GM18519 (cell line): ENCODE results near the gene GON7.
A peak's percentile ranks its signal among the peaks of the same experiment; 100 is the strongest.
"Not testable (repeated sequence)": the region's sequence is repeated elsewhere in the genome, so short reads cannot be mapped to it uniquely, and the experiment has no call there.

Experiments
- ATAC-seq: cut with Tn5 transposase; IDR thresholded peaks from one replicate; pipeline ENCODE4 v1.9.1; 2021; ENCODE audit warnings: mild to moderate bottlenecking, moderate library complexity; ENCODE audit not compliant: unreplicated experiment, low FRiP score

GON7 gene

DNA sequence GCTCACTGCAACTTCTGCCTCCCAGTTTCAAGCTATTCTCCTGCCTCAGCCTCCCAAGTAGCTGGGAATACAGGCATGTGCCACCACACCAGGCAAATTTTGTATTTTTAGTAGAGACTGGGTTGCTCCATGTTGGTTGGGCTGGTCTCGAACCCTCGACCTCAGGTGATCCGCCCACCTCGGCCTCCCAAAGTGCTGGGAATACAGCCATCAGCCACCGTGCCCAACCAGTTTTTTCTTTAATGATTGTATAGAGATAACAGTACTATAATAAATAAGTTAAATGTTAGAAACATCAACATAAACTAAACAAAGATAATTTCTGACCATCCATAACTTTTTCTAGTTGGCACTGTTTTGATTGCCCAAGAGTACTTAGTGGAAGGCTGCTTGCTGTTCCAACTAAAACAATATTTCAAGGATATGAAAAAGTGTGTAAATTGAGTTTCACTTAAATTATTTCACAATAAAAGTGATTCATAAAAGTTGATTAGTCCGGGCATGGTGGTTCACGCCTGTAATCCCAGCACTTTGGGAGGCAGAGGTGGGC is 5.6 kb downstream of the GON7 start:
- ATAC-seq: no peak

GRCh38 chr14:93200553-93200952 is 6.3 kb downstream of the GON7 start:
- ATAC-seq: no peak

DNA sequence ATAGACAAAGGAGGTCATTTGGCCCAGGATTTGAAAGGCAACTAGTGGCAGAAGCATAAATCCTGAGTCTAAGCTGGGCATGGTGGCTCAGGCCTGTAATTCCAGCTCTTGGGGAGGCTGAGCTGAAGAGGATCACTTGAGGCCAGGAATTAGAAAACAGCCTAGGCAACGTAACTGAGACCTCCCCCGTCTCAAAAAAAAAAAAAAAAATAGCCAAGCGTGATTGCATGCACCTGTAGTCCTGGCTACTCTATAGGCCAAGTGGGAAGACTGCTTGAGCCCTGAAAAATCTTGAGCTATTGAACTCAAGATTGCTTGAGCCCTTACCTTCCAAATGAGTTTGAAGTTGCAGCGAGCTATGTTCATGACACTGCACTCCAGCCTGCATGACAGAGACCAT is 7.8 kb downstream of the GON7 start:
- ATAC-seq: no peak

DNA sequence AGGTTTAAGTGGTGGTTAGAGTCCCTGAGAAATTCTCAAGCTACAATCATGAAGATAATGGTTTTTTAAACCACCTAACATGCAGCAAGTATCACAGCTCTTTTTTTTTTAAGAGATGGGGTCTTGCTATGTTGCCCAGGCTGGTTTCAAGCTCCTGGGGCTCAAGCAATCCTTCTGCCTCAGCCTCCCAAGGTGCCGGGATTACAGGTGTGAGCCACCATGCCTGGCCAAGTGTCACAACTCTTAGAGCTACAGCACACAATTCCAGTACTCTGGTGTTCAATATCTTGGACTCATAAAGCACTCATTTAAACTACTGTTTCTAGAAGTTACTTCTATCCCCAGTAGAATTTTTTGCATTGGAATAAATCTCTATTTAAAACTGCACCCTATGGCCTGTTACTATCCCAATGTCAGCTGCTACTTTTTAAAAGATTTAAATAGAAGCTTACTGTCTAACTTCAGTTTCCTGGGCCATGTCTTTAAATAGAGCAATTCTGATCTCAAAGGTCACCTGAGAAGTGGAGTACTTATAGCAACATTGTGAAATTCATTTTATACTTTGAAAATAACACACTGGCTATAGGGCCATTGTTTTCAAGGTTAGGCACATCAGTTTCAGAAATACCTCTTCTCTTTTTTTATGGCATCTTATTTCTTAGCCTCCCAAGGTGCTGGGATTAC is 11.4 kb downstream of the GON7 start:
- ATAC-seq: no peak

GRCh38 chr14:93186956-93187355 is 19.9 kb downstream of the GON7 start:
- ATAC-seq: no peak

- no peak for ATAC-seq
Observed at GRCh38 chr14:93186466-93186865, 20.4 kb downstream of the GON7 start.

DNA sequence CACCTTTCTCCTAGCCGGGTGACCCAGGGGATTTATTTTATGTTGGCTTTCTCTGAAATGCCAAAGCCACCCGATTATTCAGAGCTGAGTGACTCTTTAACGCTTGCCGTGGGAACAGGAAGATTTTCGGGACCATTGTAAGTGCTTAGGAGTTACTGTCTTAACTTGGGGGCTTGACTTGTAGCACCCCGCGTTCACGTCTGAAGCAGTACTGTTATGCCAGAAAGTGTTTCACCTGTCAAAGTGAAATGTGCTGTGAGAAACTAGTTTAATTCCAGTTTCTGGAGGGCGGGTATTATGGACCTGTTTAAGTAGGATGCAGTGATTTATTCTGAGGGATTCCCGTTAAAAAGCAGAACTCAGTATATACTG is 21.5 kb downstream of the GON7 start:
- no peak for ATAC-seq

- peak; percentile 83 for ATAC-seq
Observed at GRCh38 chr14:93184391-93185348, 22.2 kb downstream of the GON7 start, which contains the start of the genes LYSET and MOAP1. TSS of gene LYSET (plus strand) at chr14:93185317. CDS start at chr14:93185406, 89 bp downstream. TSS of gene MOAP1 (minus strand) at chr14:93184897. CDS start at chr14:93184242, 655 bp downstream.

DNA sequence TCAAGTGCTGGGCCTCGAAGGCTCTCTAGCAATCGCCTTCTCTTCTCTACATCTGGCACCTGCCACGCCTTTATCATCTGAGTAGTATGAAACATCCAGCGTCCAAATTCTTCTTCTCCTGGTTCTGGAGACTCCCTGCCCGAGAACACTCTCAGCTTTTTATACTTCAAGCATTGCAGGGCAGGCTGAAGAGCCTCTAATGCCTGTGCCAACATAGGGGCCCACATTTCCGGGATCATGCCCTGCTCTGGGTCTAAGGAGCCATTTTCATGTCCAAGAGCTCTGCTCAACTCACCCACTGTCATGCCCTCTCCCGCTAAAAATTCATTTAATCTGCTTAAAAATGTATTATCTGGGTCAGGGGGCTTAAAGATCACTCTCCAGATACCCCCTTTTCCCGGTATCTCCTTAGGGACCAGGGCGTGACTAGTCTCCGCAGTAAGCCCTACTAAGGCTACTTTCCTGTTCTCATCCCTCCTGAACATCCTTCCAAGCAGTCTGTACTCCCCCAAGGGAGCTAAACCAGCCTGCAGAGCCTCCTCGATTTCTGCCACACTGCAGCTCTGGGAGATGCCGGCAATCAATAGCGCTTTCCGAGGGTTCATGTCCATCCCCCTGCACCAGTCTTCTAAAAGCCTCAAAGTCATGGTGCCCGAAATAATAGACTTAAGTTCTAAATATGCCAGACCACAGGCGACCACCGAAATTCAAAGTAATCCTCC is 23.1 kb downstream of the GON7 start:
- no peak for ATAC-seq

DNA sequence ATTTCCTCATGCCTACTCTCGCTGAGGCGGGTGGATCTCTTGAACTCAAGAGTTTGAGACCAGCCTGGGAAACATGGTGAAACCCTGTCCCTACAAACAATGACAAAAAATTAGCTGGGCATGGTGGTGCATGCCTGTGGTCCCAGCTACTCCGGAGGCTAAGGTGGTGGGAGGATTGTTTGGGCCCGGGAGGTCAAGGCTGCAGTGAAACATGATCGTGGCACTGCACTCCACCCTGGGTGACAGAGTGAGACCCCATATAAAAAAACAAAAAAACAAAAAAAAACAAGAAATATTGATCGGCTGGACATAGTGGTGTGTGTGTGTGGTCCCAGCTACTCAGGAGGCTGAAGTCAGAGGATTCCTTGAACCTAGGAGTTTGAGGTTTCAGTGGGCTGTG is 31.4 kb downstream of the GON7 start:
- no peak for ATAC-seq

DNA sequence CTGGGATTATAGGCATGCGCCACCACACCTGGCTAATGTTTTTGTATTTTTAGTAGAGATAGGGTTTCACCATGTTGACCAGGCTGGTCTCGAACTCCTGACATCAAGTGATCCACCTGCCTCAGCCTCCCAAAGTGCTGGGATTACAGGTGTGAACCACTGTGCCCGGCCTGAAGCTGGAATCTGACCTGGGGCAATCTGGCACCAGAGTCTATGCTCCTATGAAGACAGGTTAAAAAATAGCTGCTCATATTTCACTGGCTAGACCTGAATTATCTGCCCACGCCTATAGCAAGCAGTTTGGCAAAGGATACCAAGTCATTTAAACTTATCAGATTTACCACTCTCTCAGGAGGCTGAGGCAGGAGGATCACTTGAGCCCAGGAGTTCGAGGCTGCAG is 32.1 kb downstream of the GON7 start:
- not testable (repeated sequence) for ATAC-seq

GRCh38 chr14:93173943-93174395 is 32.9 kb downstream of the GON7 start:
- ATAC-seq: no peak

GRCh38 chr14:93171376-93171775 is 35.5 kb downstream of the GON7 start:
- no peak for ATAC-seq

DNA sequence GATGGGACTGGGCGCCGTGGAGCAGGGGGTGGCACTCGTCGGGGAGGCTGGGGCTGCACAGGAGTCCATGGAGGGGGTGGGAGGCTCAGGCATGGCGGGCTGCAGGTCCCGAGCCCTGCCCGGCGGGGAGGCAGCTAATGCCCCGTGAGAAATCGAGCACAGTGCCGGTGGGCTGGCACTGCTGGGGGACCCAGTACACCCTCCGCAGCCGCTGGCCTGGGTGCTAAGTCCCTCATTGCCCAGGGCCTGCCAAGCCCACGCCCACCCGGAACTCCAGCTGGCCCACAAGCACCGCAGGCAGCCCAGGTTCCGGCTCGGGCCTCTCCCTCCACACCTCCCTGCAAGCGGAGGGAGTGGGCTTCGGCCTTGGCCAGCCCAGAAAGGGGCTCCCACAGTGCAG is 36.7 kb downstream of the GON7 start:
- ATAC-seq: not testable (repeated sequence)

DNA sequence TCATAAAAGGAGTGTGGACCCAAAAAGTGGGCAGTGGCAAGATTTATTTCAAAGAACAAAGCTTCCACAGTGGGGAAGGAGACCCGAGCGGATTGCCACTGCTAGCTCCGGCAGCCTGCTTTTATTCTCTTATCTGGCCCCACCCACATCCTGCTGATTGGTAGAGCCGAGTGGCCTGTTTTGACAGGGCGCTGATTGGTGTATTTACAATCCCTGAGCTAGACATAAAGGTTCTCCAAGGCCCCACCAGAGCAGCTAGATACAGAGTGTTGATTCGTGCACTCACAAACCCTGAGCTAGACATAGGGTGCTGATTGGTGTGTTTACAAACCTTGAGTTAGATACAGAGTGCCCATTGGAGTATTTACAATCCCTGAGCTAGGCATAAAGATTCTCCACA is 37.2 kb downstream of the GON7 start:
- ATAC-seq: not testable (repeated sequence)

DNA sequence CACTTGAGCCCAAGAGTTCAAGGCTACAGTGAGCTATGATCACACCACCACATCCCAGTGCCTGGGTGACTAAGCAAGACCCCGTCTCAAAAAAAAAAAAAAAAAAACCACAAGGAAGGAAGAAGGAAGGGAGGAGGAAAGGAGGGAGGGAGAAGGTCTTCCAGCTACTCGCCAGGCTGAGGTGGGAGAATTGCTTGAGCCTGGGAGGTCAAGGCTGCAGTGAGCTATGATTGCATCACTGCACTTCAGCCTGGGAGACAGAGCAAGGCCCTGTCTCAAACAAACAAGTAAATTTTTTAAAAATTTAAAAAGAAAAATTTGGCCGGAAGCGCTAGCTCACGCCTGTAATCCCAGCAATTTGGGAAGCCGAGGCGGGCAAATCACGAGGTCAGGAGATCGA is 38.3 kb downstream of the GON7 start:
- not testable (repeated sequence) for ATAC-seq

- ATAC-seq: not testable (repeated sequence)
Observed at GRCh38 chr14:93165271-93166265, 41.3 kb downstream of the GON7 start.

DNA sequence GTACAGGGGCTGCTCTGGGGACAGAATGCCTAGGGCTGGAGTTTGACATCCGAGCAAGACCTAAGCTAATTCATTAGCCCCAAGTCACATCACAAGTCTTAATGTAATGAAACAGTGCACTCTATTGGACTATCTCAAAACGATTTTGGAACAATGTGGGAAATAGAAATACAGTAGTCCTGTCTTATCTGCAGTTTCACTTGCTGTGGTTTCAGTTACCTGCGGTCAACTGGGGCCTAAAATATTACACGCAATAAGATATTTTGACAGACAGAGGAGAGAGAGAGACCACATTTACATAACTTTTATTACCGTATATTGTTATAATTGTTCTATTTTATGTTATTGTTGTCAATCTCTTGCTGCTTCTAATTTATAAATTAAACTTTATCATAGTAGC is 43.3 kb downstream of the GON7 start:
- ATAC-seq: no peak

DNA sequence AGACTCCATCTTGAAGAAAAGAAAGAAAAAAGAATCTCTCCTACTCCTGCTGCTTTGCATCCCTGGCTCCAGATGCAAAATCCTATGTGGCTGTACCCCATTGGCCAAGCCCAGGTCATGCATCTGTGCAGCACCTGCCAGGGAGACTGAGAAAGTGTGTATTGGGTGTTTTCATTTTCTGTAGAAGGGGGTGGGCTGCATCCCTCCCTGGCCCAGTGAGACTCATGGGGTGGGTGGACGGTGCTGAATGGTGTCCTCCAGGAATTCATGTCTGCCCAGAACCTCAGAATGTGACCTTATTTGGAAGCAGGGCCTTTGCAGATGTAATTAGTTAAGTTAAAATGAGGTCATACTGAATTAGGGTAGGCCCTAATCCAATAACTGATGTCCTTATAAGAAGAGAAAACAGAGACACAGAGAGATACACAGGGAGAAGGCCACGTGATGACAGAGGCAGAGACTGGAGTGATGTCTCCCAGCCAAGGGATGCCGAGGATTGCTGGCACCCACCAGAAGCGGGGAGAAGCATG is 45.4 kb downstream of the GON7 start:
- no peak for ATAC-seq
